Suppressor macrophage treated with lipopolysaccharide for 1 hour (primary cell): ENCODE data around the gene RRAD.
A peak's percentile ranks its signal among the peaks of the same experiment; 100 is the strongest.
"Not testable (repeated sequence)": the region's sequence is repeated elsewhere in the genome, so short reads cannot be mapped to it uniquely, and the experiment has no call there.

Source experiments
- DNase-seq, 3 donors: peaks; one replicate each; pipeline ENCODE4 v3.0.0-alpha.2; 2020 to 2022

The RRAD gene

GRCh38 chr16:66898207-66898606 lies 27.1 kb downstream of the RRAD start:
- no peak for DNase-seq

DNA sequence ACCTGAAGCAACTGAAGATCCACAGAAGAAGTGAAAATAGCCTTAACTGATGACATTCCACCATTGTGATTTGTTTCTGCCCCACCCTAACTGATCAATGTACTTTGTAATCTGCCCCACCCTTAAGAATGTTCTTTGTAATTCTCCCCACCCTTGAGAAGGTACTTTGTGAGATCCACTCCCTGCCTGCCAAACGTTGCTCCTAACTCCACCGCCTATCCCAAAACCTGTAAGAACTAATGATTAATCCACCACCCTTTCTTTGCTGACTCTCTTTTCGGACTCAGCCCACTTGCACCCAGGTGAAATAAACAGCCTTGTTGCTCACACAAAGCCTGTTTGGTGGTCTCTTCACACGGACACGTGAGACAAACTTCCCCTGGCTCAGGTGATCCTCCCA lies 28.7 kb downstream of the RRAD start:
- not testable (repeated sequence) for DNase-seq

- DNase-seq: no peak
Observed at GRCh38 chr16:66895999-66896398, 29.3 kb downstream of the RRAD start.

- DNase-seq: no peak
Observed at GRCh38 chr16:66895689-66895979, 29.7 kb downstream of the RRAD start.

DNA sequence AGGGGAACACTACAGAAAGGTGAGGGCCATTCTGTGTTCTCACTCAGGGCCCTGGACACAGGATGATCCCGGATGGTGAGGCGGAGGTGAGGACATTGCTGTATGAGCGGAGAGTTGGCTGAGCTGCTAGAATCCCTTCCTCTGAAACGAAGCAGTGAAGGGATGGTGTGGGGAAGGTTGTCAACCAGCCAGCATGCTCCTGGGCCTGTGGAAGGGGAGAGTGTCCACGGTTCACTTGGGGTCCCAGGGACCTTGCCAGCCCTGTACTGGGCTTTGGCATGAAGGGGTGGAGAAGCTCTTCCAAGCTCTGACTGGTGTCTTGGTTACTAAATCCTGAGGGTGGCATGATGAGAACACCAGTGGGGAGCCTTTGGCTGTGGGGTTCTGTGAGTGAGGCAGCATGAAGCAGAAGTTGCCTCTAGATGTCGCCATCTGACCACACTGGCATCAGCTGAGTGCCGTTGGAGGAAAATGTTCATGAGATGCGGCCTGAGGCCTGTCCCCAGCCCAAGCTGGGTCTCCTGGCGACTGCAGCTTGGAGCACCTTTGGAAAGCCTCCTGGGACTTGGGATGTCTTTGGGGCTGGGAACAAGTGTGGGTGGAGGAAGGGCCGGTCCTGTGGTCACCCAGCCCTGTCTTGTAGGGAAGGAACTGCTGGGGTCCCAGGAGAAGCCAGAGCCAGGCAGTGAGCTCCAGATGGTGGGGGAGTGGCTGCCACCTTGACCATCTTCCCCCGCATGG lies 30.2 kb downstream of the RRAD start:
- DNase-seq: peak; percentile 83 to 87 (median 85)

DNA sequence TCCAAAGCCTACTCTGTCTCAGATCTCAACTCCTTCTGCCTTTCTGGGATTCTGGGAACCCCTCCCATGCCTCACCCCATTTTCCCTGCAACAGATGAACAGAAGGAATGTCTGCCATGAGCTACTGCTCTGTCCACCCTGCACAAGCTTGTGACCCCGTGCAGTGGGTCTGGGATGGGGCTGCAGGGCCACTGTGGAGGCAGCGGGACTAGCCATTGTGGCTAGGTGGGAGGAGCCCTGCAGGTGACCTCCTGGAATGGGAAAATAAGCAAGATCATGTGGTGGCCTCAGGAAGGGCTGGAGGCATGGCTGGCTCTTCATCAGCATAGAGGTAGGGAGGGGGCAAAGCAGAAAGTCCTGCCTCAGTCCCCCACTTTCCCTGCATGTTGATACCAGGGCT lies 31.3 kb downstream of the RRAD start:
- no peak for DNase-seq

- DNase-seq: no peak
Observed at GRCh38 chr16:66891797-66892196, 33.5 kb downstream of the RRAD start.

DNA sequence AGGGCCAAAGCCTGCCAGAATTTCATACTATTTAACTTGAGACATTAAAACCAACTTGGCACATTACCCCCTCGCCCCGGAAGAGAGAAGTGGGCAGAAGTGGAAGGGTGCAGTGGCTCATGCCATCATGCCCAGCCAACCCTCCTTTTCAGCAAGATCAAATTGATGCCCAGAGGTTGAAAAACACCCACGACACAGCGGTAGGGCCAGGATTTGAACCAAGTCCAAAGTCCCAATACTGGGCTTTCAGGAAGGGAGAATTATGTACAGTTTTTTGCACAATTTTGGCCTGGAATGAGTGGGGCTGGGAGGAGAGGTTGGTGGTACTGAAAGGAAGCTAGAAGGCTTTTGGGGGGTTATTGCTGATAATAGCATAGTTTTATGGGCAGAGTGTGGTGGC lies 34.0 kb downstream of the RRAD start:
- DNase-seq: no peak

GRCh38 chr16:66890799-66891198 lies 34.5 kb downstream of the RRAD start:
- no peak for DNase-seq

- DNase-seq: no peak
Observed at GRCh38 chr16:66889622-66890021, 35.7 kb downstream of the RRAD start.

DNA sequence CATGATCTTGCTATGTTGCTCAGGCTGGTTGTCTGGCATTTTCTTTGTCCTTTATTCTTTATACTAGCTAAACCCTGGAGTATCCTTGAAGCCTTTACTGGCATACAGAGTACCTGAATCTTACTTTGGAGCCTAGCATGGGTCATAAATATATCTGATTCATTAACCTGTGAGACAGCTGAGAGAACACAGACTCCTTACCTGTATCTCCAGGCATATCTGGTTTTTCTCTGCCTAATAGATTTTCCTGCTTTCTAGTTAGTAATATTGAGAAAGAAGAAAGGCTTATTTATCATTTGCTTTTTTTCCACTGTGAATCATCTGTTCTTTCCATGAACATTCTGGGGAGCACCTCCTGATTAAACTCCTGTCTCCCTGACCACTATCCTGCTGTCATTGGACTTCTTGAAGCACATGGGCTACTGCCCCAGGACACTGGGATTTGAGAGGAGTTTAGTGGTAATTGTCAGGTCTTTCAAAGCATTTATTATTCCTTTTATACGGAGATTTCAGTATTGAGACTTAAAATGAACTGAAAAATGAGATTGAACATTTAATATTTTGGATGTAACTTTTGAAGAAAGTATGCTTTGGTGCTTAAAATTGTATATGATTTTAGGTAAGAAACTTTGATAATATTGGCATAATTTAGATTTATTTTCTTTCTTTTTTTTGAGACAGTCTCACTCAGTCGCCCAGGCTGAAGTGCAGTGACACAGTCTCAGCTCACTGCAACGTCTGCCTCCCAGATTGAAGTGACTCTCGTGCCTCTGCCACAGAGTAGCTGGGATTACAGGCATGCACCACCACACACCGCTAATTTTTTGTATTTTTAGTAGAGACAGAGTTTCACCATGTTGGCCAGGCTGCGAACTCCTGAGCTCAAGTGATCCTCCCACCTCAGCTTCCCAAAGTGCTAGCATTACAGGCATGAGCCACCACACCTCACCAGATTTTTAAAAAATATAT lies 36.4 kb downstream of the RRAD start:
- no peak for DNase-seq

DNA sequence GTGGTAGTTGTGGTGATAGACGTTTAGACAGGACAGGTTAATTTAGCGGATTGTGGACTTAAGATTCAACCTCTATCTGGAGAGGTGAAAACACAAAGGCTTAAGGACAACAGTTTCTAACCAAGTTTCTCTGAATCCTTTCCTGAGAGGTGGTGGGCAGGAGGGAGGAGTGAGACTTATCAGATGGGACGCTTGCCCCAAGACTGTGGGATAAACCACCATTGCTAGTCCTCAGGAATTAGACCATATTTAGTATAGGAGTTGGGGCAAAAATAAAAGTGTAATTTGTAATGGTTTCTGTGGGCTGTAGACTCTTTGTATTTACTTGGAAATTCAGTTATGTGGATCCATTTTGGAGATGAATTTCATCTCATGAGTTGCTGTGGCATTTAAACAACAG lies 38.4 kb downstream of the RRAD start:
- DNase-seq: no peak

GRCh38 chr16:66886321-66886720 lies 39.0 kb downstream of the RRAD start:
- DNase-seq: no peak

DNA sequence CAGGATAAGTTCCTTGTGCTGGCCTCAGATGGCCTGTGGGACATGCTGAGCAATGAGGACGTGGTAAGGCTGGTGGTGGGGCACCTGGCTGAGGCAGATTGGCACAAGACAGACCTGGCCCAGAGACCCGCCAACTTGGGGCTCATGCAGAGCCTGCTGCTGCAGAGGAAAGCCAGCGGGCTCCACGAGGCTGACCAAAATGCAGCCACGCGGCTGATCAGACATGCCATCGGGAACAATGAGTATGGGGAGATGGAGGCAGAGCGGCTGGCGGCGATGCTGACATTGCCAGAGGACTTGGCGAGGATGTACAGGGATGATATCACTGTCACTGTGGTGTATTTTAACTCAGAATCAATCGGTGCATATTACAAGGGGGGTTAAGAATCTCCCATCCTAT lies 39.8 kb downstream of the RRAD start:
- no peak for DNase-seq

DNA sequence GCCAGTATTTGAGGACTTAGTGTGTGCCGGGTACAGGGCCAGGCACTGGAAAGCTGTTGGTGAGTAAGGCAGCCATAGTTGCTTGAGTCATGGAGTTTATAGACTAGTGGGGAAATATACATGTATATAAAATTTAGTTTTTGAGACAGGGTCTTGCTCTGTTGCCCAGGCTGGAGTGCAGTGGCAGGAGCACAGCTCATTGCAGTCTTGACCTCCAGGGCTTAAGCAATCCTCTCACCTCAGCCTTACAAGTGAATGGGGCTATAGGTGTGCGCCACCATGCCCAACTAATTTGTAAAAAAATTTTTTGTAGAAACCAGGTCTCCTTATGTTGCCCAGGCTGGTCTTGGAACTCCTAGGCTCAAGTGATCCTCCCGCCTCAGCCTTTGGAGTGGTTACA lies 42.6 kb downstream of the RRAD start:
- no peak for DNase-seq

DNA sequence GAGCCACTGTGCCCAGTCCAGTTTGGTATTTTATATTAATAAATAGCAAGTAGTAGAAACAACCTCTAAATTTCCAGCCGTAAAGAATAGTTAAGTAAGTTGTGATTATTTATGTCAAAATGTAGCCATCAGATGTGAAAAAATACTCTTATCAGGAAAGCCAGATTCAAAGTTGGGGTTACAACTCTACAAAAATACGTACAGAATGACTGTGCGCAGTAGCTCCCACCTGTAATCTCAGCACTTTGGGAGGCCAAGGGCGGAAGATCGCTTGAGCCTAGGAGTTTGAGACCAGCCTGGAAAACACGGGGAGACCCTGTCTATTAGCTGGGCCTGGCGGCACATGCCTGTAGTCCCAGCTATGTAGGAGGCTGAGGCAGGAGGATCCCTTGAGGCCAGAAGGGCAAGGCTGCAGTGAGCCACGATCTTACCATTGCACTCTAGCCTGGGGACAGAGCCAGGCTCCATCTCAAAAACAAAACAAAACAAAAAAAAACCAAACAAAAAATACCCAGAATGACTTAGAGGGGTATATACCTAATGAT lies 43.3 kb downstream of the RRAD start:
- DNase-seq: no peak

DNA sequence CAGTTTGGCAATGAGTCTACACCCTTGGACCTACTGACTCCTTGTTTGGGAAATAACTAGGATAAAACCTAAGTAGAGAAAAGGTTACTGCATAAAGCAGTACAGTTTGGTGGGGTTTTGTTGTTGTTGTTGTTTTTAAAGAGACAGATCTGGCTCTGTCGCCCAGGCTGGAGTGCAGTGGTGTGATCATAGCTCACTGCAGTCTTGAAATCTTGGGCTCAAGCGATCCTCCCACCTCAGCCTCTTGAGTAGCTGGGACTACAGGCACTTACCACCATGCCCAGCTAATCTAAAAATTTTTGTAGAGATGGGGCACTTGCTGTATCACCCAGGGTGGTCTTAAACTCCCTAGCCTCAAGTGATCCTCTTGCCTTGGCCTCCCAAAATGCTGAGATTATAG lies 43.8 kb downstream of the RRAD start:
- no peak for DNase-seq

DNA sequence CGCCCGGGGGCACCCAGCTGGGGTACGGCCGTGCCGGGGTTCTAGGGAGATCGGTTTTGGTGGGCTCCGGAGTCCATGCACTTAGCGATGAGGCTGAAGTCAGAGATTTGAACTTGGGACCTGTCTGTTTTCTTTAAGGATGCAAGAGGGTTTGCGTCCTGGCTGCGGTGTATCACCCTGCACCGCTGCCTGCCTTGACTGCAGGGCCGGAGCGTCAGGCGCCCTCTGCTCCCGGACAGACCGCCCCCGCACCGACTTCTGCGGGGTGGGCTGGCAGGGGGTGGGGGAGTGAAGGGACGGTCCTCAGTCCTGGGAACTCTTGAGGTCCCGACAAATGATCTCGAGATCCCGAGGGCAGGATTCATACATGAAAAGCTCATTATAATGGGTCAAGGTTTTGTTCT lies 44.3 kb downstream of the RRAD start:
- peak in 1 of 3 donors; percentile 31 for DNase-seq

DNA sequence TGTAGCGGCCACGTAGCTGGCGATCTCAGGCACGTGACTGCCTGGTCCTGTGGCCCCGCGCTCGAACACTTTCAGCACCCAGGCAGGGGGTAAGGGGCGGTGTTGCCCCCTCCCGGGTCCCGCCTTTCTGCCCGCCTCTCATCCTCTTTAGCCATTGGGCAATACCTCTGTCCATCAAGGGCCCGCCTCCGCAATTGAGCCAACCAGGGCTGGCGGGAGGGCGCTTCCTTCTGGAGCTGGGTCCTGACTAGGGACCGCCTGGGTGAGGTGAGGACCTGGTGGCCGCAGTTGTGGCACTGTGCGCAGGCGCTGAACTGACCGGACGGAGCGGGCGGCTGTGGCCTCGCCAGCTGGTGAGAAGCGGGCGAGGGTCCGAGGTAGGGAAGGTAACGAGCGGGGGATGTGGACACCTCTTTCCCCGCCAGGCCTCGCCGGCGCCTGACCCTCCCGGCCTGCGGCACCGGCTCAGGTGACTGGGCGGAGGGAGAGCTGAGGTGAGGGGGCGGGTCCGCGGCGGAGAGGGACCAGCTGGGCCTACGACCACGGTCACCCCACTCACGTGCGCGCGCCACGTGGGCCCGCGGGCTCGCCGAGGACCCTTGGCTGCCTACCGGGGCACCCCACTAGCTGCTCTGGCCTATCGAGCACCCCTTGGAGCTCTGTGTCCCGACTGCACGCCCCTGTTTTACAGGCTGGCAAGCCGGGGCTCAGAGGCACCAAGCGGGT lies 44.9 kb downstream of the RRAD start, which contains the start of gene PDP2:
TSS of gene PDP2 (plus strand) at position 228 of the 726 bp plus-strand sequence. CDS start 3,770 bp downstream, outside the sequence.
- DNase-seq: peak; percentile 92 to 95 (median 92)

GRCh38 chr16:66878067-66878466 lies 47.3 kb downstream of the RRAD start:
- DNase-seq: peak; percentile 79 to 83 (median 83)

- DNase-seq: peak in 1 of 3 donors; percentile 13
Observed at GRCh38 chr16:66874079-66874775, 51.1 kb downstream of the RRAD start.

DNA sequence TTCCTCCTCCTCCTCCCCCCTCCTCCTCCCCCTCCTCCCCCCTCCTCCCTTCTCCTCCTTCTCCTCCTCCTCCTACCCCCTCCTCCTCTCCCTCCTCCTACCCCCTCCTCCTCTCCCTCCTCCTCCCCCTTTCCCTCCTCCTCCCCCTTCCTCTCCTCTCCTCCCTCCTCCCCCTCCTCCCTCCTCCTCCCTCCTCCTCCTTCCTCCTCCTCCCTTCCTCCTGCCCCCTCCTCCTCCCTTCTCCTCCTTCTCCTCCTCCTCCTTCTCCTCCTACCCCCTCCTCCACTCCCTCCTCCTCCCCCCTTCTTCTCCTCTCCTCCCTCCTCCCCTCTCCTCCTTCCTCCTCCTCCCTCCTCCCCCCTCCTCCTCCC lies 51.7 kb downstream of the RRAD start:
- DNase-seq: no peak
